WI38 (cell line): ENCODE results near the gene SLC6A18.
"Not testable (repeated sequence)": the region's sequence is repeated elsewhere in the genome, so short reads cannot be mapped to it uniquely, and the experiment has no call there.

ENCODE experiments used
- H3K4me3 ChIP-seq: 2 replicates; pipeline ENCODE4 v1.5.1; 2011; ENCODE audit warnings: low read depth, mild to moderate bottlenecking, control low read depth, low read length
- CTCF ChIP-seq: IDR thresholded peaks from 2 replicates; pipeline ENCODE4 v1.5.1; 2012; ENCODE audit warnings: low read depth, mild to moderate bottlenecking, control low read depth, low read length

SLC6A18 gene

GRCh38 chr5:1222621-1223277 is 2.4 kb upstream of the SLC6A18 start:
- TF ChIP-seq CTCF = no peak
- no peak overlapping the region for H3K4me3 ChIP-seq

GRCh38 chr5:1223278-1223670 is 1.9 kb upstream of the SLC6A18 start:
- no peak for TF ChIP-seq CTCF

GRCh38 chr5:1224631-1225030 is 550 bp upstream of the SLC6A18 start:
- no peak for TF ChIP-seq CTCF
- H3K4me3 ChIP-seq = no peak overlapping the region

More at GRCh38 chr5:1223278-1223670, 1.9 kb upstream of the SLC6A18 start:
- H3K4me3 ChIP-seq = no peak overlapping the region

GRCh38 chr5:1226231-1226630 is 1.1 kb downstream of the SLC6A18 start:
- no peak for TF ChIP-seq CTCF

GRCh38 chr5:1226839-1227581 is 1.8 kb downstream of the SLC6A18 start:
- H3K4me3 ChIP-seq = no peak overlapping the region
- no peak for TF ChIP-seq CTCF

More at GRCh38 chr5:1226231-1226630, 1.1 kb downstream of the SLC6A18 start:
- H3K4me3 ChIP-seq = no peak overlapping the region

GRCh38 chr5:1227667-1228066 is 2.5 kb downstream of the SLC6A18 start:
- TF ChIP-seq CTCF = no peak
- no peak overlapping the region for H3K4me3 ChIP-seq

- TF ChIP-seq CTCF = no peak
- no peak overlapping the region for H3K4me3 ChIP-seq
Observed at GRCh38 chr5:1228120-1228519, 2.9 kb downstream of the SLC6A18 start.

GRCh38 chr5:1229023-1229422 is 3.8 kb downstream of the SLC6A18 start:
- not testable (repeated sequence) for H3K4me3 ChIP-seq
